Measurements from ENCODE around the gene ELSPBP1.
"Not testable (repeated sequence)": the region's sequence is repeated elsewhere in the genome, so short reads cannot be mapped to it uniquely, and the experiment has no call there.

ELSPBP1 gene
- 0 to 0.04 reads per million in 2 experiments for total RNA-seq

DNA sequence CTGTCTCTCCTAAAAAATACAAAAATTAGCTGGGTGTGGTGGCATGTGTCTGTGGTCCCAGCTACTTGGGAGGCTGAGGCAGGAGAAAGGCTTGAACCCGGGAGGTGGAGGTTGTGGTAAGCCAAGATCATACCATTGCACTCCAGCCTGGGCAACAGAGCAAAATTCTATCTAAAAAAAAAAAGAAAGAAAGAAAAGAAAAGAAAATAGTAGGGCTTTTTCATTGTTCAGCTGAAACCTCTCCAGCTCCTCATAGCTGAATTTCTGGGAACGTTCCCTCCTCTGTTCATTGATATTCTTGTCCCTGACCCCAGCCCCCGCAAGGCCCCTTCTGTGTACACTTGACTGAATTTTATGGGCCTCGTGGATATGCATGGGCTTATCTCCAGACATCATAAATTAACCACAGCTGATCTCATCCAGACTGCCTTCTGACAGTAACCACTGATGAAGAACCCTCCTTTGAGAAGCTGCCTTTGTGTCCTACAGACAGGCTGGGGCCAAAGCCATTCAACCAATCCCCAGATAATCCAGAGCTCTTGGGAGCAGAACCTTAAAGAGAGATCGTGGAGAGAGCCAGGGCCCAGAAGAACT lies at the start of gene ELSPBP1:
ELSPBP1 (plus strand) TSS at position 424 of the 594 bp plus-strand sequence. CDS start 14,036 bp downstream, outside the sequence.
- no peak for DNase-seq (ENCODE audit: low read depth)

GRCh38 chr19:47949852-47950521 lies 44.4 kb upstream of the ELSPBP1 start:
- not testable (repeated sequence) for DNase-seq (ENCODE audit: low read depth)

GRCh38 chr19:47952132-47952531 lies 42.3 kb upstream of the ELSPBP1 start:
- DNase-seq (ENCODE audit: low read depth): not testable (repeated sequence)

GRCh38 chr19:47955936-47956335 lies 38.5 kb upstream of the ELSPBP1 start:
- DNase-seq (ENCODE audit: low read depth): not testable (repeated sequence)

- DNase-seq (ENCODE audit: low read depth): no peak
Measured at GRCh38 chr19:47973529-47973928, 20.9 kb upstream of the ELSPBP1 start.

- DNase-seq (ENCODE audit: low read depth): no peak
Measured at GRCh38 chr19:47991191-47991808, 3.1 kb upstream of the ELSPBP1 start.

DNA sequence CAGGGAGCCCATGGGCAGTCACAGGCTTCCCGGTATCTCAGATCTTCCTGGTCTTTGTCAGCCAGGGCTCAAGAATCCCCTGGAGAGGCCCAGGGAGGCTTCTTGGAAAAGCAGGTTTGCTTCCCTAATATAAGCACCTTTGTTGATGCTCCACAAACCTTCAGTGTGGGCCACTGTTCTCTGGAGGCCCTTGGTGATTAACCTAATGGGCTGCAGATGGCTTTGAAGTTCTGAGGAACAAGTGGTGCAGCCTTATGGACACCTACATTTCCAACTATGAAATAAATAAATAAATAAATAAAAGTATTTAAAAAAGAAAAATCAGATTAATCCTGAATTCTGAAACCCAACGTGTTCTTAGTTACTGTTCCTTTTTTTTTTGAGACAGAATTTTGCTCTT lies 2.4 kb upstream of the ELSPBP1 start, which contains the start of gene BSPH1:
BSPH1 (minus strand) TSS at position 101 of the 400 bp plus-strand sequence; CDS start at position 12, 89 bp downstream.
- DNase-seq (ENCODE audit: low read depth): no peak

GRCh38 chr19:47996230-47996727 lies 1.8 kb downstream of the ELSPBP1 start:
- no peak for DNase-seq (ENCODE audit: low read depth)

GRCh38 chr19:47998800-47999199 lies 4.4 kb downstream of the ELSPBP1 start:
- DNase-seq (ENCODE audit: low read depth): no peak

GRCh38 chr19:48000846-48001245 lies 6.4 kb downstream of the ELSPBP1 start:
- DNase-seq (ENCODE audit: low read depth): no peak

DNA sequence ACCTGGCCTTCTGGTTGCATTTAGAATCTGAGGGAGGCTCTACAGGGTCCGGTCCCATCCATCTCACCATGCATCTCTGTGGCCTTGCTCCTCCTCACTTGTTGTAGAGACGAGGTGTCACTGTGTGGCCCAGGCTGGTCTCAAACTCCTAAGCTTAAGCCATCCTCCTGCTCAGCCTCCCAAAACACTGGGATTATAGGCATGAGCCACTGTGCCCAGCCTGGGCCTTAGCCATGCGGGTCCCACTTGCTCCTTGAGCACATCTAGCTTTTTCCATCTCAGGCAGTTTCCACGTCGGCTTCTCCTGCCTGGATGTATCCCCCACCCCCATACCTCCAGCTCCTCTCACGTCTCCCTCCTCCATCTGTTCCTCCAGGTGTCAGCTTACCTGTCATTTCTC lies 9.8 kb downstream of the ELSPBP1 start:
- no peak for DNase-seq (ENCODE audit: low read depth)

DNA sequence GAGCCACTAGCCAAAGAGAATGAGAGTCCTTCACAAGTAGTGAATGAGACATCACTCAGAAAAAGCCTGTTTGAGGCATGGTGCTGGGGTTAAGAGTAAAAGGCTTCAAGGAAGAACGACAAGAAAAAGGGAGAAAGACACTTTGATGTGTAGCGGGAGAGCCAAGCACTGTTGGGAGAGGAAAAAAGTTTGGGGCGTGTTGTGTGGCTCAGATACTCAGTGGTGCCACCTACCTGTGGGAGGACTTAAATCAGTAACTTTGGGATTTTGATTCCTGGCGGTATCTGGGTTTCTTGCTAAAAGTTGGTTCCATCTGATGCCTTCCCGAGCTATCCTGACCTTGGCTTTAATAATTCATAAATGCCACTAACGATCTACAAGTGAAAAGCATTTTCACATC lies 12.3 kb downstream of the ELSPBP1 start:
- DNase-seq (ENCODE audit: low read depth): no peak

DNA sequence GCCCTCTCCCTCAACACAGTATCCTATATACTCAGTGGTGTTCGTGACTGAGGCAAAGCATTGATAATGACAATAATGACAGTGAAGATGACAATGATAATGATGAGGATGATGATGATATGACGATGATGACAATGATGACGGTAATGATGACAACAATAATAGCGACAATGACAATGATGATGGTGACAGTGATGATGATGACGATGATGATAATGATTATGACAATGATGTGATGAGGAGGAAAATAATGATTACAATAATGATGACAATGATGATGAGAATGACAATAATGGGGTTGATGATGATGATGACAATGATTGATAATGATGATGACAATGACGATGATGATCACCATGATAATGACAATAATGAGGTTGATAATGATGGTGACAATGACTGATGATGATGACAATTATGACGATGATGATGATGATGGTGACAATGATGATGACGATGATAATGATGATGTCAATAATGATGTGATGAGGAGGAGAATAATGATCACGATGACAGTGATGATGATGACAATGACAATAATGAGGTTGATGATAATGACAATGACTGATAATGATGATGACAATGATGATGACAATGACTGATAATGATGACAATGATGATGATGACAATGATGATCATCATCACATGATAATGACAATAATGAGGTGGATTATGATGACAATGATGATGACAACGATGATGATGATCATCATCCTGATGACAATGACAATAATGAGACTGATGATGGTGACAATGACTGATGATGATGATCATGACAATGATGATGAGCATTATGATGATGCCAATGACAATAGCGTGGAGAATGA lies 16.7 kb downstream of the ELSPBP1 start:
- no peak for DNase-seq (ENCODE audit: low read depth)

DNA sequence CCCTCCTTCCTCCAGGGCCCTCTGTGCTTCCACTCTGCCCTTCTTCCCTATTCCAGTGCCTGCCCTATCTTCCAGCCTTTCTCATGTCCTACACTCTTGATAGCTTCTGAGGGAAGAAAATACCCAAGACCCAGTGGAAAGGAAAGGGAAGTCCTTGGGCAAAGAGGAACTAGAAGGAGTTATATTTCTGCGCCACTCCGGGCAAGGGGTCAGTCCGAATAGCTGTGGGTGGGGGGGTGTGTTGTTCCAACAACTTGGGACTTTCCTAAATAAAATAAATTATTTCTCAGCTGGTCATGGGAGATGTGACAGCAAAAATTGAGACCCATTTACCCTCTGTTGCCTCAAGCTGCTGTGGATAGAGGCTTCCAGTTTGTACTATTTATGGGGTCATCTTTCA lies 26.3 kb downstream of the ELSPBP1 start:
- no peak for DNase-seq (ENCODE audit: low read depth)

DNA sequence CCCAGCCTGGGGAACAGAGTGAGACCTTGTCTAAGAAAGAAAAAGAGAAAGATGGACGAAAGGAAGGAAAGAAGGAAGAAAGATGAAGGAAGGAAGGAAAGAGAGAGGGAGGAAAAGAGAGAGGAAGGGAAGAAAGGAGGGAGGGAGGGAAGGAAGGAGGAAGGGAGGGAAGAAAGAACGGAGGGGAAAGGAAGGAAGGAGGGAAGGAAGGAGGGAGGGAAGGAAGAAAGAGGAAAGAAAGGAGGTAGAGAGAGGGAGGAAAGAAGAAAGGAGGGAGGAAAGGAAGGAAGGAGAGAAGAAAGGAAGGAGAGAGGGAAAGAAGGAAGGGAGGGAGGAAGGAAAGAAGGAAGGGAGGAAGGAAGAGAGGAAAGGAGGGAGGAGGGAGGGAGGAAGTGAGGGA lies 28.6 kb downstream of the ELSPBP1 start:
- DNase-seq (ENCODE audit: low read depth): no peak

DNA sequence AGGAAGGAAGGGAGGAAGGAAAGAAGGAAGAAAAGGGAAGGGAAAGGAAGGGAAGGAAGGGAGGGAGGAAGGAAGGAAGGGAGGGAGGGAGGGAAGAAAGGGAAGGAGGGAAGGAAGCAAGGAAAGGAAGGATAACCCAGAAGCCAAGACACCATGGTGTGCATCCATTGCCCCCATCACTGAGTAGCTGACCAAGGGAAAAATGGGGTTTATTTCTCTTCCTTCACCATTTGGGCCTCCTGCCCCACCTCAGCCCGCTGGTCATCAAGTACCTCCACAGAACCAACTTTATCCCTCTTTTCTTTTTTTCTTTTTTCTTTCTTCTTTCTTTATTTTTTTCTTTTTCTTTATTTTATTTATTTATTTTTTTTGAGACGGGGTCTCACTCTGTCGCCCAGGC lies 29.1 kb downstream of the ELSPBP1 start:
- DNase-seq (ENCODE audit: low read depth): no peak

DNA sequence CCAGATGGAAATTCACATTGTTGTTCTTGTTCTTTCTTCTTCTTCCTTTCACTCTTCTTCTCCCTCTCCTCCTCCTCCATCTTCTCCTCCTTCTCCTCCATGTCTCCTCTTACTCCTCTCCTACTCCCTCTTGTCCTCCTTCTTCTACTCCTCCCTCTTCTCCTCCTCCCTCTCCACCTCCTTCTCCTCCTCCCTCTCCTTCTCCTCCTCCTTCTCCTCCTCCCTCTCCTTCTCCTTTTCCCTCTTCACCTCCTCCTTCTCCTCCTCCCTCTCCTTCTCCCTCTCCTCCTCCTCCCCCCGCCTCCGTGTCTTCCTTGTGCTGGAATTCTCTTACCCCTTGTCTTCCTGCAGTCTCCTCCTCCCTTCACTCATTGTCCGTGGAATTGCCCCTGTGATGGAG lies 31.0 kb downstream of the ELSPBP1 start:
- DNase-seq (ENCODE audit: low read depth): no peak

GRCh38 chr19:48029431-48029830 lies 35.0 kb downstream of the ELSPBP1 start:
- no peak for DNase-seq (ENCODE audit: low read depth)

DNA sequence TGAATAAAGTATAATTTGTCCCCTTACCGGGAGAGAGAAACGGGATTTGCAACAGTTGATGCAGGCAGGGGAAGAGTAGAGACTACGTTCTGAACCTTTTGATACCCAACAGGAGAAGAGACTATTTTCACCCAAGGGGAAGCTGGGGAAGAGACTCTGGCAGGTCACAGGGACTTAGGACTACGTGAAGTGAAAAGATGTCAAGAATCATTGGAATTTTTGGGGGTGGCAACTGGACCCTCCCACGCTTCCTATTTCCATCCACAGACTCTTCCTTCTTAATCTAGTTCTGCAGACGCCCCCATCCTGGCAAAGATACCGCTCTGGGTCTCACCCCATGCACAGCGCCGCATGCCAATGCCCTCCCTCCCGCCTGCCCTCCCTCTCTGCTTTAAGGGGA lies 35.6 kb downstream of the ELSPBP1 start:
- DNase-seq (ENCODE audit: low read depth): no peak

DNA sequence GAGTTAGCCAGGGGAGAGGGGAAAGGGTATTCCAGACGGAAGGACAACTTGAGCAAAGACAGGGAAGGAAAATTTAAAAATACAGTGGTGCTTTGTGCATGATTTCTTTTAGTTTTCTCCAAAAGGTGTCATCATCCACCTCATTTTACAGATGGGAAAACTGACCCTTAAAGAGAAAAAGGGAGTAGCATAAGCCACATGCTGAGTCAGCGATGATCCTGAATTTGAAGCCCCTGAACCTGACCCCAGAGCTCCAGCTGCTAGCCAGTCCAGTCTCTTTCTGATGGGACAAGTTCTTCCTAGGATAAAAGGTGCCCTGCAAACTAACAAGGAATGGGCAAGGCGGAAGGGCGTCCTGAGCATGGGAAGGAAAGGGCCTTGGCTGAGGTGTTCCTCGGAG lies 39.2 kb downstream of the ELSPBP1 start:
- no peak for DNase-seq (ENCODE audit: low read depth)

DNA sequence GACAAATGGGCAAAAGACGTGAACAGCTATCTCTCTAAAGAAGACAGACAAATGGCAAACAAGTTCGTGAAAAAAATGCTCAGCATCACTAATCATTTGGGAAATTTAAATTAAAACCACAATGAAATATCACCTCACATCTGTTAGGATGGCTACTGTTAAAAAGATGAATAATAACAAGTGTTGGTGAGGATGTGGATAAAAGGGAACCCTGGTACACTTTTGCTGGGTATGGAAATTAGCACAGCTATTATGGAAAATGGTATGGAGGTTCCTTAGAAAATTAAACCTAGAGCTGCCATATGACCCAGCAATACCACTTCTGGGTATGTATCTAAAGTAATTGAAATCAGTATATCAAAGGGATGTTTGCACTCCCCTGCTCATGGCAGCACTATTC lies 42.3 kb downstream of the ELSPBP1 start:
- no peak for DNase-seq (ENCODE audit: low read depth)

All from T follicular helper cell (primary cell).